ENCODE data around the gene ABCC6. TPM values are rescaled to one million over a fixed set of nuclear protein-coding genes. Genes with fewer than 3 reads are reported as not detected.

ABCC6 gene
- total RNA-seq, 1 experiment from 2014 or later = not detected

DNA sequence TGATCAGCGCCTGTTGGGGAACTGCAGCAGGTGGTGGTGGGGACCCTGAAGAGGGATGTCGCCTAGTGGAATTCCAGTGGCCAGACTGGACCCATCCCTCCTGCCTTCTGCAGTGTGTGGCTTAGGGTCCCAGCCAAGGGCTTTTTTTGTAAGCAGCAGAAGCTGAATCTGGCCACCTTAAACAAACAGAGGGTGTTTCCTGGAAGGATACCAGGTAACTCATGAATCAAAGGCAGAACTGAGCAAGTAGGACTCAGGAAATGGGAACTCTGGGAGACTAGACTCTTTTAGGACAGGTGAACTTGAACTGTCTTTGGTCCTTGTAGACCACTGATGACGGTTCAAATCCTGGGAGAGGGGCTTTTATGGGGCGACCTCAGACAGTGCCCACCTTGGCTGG lies 124.0 kb downstream of the ABCC6 start:
- intact Hi-C loops (cut with micrococcal nuclease; ENCODE audit: unreplicated experiment) = no loop called here
- DNase-seq (ENCODE audit: low spot score) = no peak
- TF ChIP-seq EZH2 (IDR thresholded peaks at IDR 0.05; ENCODE audit: borderline replicate concordance, low read depth, low read length, poor library complexity, severe bottlenecking) = no peak
- TF ChIP-seq, protein P1, sequence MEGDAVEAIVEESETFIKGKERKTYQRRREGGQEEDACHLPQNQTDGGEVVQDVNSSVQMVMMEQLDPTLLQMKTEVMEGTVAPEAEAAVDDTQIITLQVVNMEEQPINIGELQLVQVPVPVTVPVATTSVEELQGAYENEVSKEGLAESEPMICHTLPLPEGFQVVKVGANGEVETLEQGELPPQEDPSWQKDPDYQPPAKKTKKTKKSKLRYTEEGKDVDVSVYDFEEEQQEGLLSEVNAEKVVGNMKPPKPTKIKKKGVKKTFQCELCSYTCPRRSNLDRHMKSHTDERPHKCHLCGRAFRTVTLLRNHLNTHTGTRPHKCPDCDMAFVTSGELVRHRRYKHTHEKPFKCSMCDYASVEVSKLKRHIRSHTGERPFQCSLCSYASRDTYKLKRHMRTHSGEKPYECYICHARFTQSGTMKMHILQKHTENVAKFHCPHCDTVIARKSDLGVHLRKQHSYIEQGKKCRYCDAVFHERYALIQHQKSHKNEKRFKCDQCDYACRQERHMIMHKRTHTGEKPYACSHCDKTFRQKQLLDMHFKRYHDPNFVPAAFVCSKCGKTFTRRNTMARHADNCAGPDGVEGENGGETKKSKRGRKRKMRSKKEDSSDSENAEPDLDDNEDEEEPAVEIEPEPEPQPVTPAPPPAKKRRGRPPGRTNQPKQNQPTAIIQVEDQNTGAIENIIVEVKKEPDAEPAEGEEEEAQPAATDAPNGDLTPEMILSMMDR (conservative IDR thresholded peaks at IDR 0.05; ENCODE audit: low read depth, low read length) = no peak
- Histone ChIP-seq H3K4me3 (ENCODE audit: low read depth, low read length, poor library complexity, severe bottlenecking) (no peak overlapping the region), H3K27me3 (replicated peaks; ENCODE audit: insufficient read depth, low read depth, low read length, poor library complexity) (no peaks in the 10 kb centered on the region), H3K9me3 (ENCODE audit: low read depth, low read length, poor library complexity, severe bottlenecking) (no peaks in the 10 kb centered on the region), H3K4me1 (ENCODE audit: insufficient read depth, low read length, poor library complexity, severe bottlenecking) (no peaks in the 10 kb centered on the region), H3K27ac (ENCODE audit: low read depth, low read length, poor library complexity, severe bottlenecking) (no peak overlapping the region), H3K36me3 (ENCODE audit: insufficient read depth, low read length, poor library complexity, severe bottlenecking) (peaks cover 3% of the 10 kb centered on the region)
- BruUV-seq (replicated peaks) = no TSS peak
- CTCF ChIA-PET = no interaction called here
- POLR2A ChIA-PET (ENCODE audit: low non-redundant PET) = no interaction called here

Other genes with a start within 250 kb of the ABCC6 start
- 39.9 and 48.1 TPM in 2 replicates for gene NOMO3, start 9.0 kb upstream of the ABCC6 start, total RNA-seq (2021)
- gene NPIPA7, start 155.6 kb upstream of the ABCC6 start, total RNA-seq (2021) = 18.1 and 18.3 TPM in 2 replicates